H1 (cell line): ENCODE data around the gene FARP2. TPM values are rescaled to one million over a fixed set of nuclear protein-coding genes. Genes with fewer than 3 reads are reported as not detected.

ENCODE experiments used
- CTCF ChIA-PET: fragments of 300-600 bp; sonication (Branson Sonifier 250); formaldehyde crosslinking; loops from one replicate; lab custom pipeline; 2021; ENCODE audit not compliant: partially characterized antibody; lab: Charles Lee
- POLR2A ChIA-PET: fragments of 300-600 bp; sonication (Branson Sonifier 250); formaldehyde crosslinking; loops from one replicate; lab custom pipeline; 2021; ENCODE audit warnings: inconsistent platforms; ENCODE audit not compliant: partially characterized antibody; lab: Charles Lee
- DNase-seq, 2 experiments: peaks; one replicate each; pipeline versions ENCODE4 v3.0.0 to v3.0.0-alpha.2; 2010 to 2022; ENCODE audit warnings: low spot score in 2 of 2, low read depth in 1 of 2, mixed read lengths in 1 of 2
- FAIRE-seq: peaks from 2 replicates; lab custom pipeline; 2011; peaks lifted over from hg19 to GRCh38; lab: Jason Lieb, UNC
- H2AFZ ChIP-seq: 2 replicates; pipeline ENCODE4 v1.8.1; 2012; ENCODE audit warnings: low read length, inconsistent platforms
- H2AK5ac ChIP-seq: 2 replicates; pipeline ENCODE4 v1.6.1; 2013; ENCODE audit warnings: low read depth, low read length
- H2BK120ac ChIP-seq: replicated peaks from 2 replicates; pipeline ENCODE3; 2013; ENCODE audit warnings: low read depth, low read length, inconsistent platforms
- H2BK12ac ChIP-seq: 2 replicates; pipeline ENCODE4 v1.6.1; 2013; ENCODE audit warnings: low read depth, low read length
- H2BK15ac ChIP-seq: 2 replicates; pipeline ENCODE4 v1.6.1; 2013; ENCODE audit warnings: low read length
- H2BK20ac ChIP-seq: 2 replicates; pipeline ENCODE4 v1.6.1; 2013; ENCODE audit warnings: low read length
- H2BK5ac ChIP-seq: 2 replicates; pipeline ENCODE4 v1.6.1; 2013; ENCODE audit warnings: low read depth, low read length
- H3K14ac ChIP-seq: 2 replicates; pipeline ENCODE4 v1.6.1; 2013; ENCODE audit warnings: inconsistent platforms; ENCODE audit not compliant: insufficient read length
- H3K18ac ChIP-seq: 2 replicates; pipeline ENCODE4 v1.6.1; 2013; ENCODE audit warnings: low read length; ENCODE audit errors: extremely low read depth
- H3K23ac ChIP-seq: 2 replicates; pipeline ENCODE4 v1.6.1; 2013; ENCODE audit warnings: inconsistent platforms; ENCODE audit not compliant: insufficient read length
- H3K23me2 ChIP-seq: 2 replicates; pipeline ENCODE4 v1.6.1; 2013; ENCODE audit warnings: low read depth, low read length
- H3K27ac ChIP-seq: 2 replicates; pipeline ENCODE4 v1.6.1; 2011; ENCODE audit warnings: low read depth, low read length, inconsistent platforms
- H3K27me3 ChIP-seq, 4 experiments: replicated peaks in 1 of 4; 1 replicate in 1 of 4; 2 replicates in 3 of 4; pipeline versions ENCODE4 v1.6.1 to v1.8.1; 2011 to 2013; ENCODE audit warnings: low read length in 3 of 4, mild to moderate bottlenecking in 3 of 4, inconsistent platforms in 2 of 4, mixed read lengths in 2 of 4, moderate library complexity in 1 of 4; ENCODE audit not compliant: control insufficient read depth in 3 of 4, insufficient read depth in 3 of 4; ENCODE audit errors: extremely low read depth in 1 of 4
- H3K36me3 ChIP-seq, 4 experiments: 2 replicates each; pipeline versions ENCODE4 v1.6.1 to v1.8.1; 2011 to 2013; ENCODE audit warnings: mild to moderate bottlenecking in 4 of 4, low read length in 3 of 4, moderate library complexity in 2 of 4, control low read depth in 1 of 4, inconsistent platforms in 1 of 4; ENCODE audit not compliant: insufficient read depth in 4 of 4, control insufficient read depth in 2 of 4
- H3K4ac ChIP-seq: replicated peaks from 2 replicates; pipeline ENCODE3; 2013; ENCODE audit warnings: low read length, low read depth, mixed read lengths, inconsistent platforms; ENCODE audit not compliant: insufficient read length
- H3K4me1 ChIP-seq, 4 experiments: replicated peaks in 1 of 4; 1 replicate in 1 of 4; 2 replicates in 3 of 4; pipeline versions ENCODE4 v1.6.1 to v1.8.1; 2011 to 2013; ENCODE audit warnings: low read length in 3 of 4, inconsistent platforms in 2 of 4, mixed read lengths in 1 of 4; ENCODE audit not compliant: insufficient read depth in 4 of 4, control insufficient read depth in 3 of 4
- H3K4me2 ChIP-seq, 2 experiments: 2 replicates each; pipeline versions ENCODE4 v1.6.1 to v1.8.1; 2011 to 2013; ENCODE audit warnings: low read depth in 2 of 2, low read length in 2 of 2, control low read depth in 1 of 2, inconsistent platforms in 1 of 2, mild to moderate bottlenecking in 1 of 2; ENCODE audit not compliant: insufficient read depth in 1 of 2
- H3K4me3 ChIP-seq, 4 experiments: fragments of 200-600, 300-600 bp in 1 of 4; sonication (generic), shearing (Covaris generic), sonication (Bioruptor Twin) in 1 of 4; 2 replicates each; pipeline versions ENCODE4 v1.5.1 to v1.8.1; 2011 to 2016; ENCODE audit warnings: low read length in 4 of 4, low read depth in 3 of 4, control low read depth in 2 of 4, inconsistent platforms in 2 of 4, mild to moderate bottlenecking in 2 of 4, mixed read lengths in 1 of 4, moderate library complexity in 1 of 4; ENCODE audit not compliant: insufficient read depth in 2 of 4; ENCODE audit errors: extremely low read depth in 1 of 4
- H3K56ac ChIP-seq: replicated peaks from 2 replicates; pipeline ENCODE3; 2013; ENCODE audit warnings: low read depth, mild to moderate bottlenecking, mixed read lengths, low read length, inconsistent platforms; ENCODE audit not compliant: insufficient read length
- H3K79me1 ChIP-seq: 2 replicates; pipeline ENCODE4 v1.6.1; 2013; ENCODE audit warnings: low read depth, low read length, control low read depth
- H3K79me2 ChIP-seq, 2 experiments: 2 replicates each; pipeline versions ENCODE4 v1.6.1 to v1.8.1; 2012 to 2013; ENCODE audit warnings: low read length in 2 of 2, mild to moderate bottlenecking in 2 of 2, inconsistent platforms in 1 of 2; ENCODE audit not compliant: insufficient read depth in 2 of 2, control insufficient read depth in 1 of 2
- H3K9ac ChIP-seq, 4 experiments: replicated peaks in 1 of 4; 1 replicate in 1 of 4; 2 replicates in 3 of 4; pipeline versions ENCODE4 v1.6.1 to v1.8.1; 2011 to 2013; ENCODE audit warnings: low read depth in 3 of 4, low read length in 3 of 4, control low read depth in 2 of 4, mild to moderate bottlenecking in 2 of 4, moderate library complexity in 2 of 4, inconsistent platforms in 1 of 4; ENCODE audit errors: extremely low read depth in 1 of 4
- H3K9me3 ChIP-seq, 2 experiments: 2 replicates each; pipeline versions ENCODE4 v1.6.1 to v1.8.1; 2012 to 2013; ENCODE audit warnings: mild to moderate bottlenecking in 2 of 2, moderate library complexity in 2 of 2, control low read depth in 1 of 2, inconsistent platforms in 1 of 2, low read depth in 1 of 2, low read length in 1 of 2, mixed read lengths in 1 of 2; ENCODE audit not compliant: insufficient read depth in 2 of 2
- H4K20me1 ChIP-seq, 2 experiments: replicated peaks in 1 of 2; 2 replicates each; pipeline versions ENCODE3 to v1.8.1; 2011 to 2013; ENCODE audit warnings: inconsistent platforms in 2 of 2, low read length in 2 of 2, mild to moderate bottlenecking in 1 of 2; ENCODE audit not compliant: insufficient read depth in 2 of 2, control insufficient read depth in 1 of 2
- H4K5ac ChIP-seq: 2 replicates; pipeline ENCODE4 v1.6.1; 2013; ENCODE audit warnings: low read length, low read depth, mixed read lengths, inconsistent platforms; ENCODE audit not compliant: insufficient read length
- H4K8ac ChIP-seq: 2 replicates; pipeline ENCODE4 v1.8.0; 2013; ENCODE audit warnings: mild to moderate bottlenecking, moderate library complexity, low read length, inconsistent platforms; ENCODE audit not compliant: insufficient read depth; ENCODE audit errors: extremely low read depth
- H4K91ac ChIP-seq: replicated peaks from 2 replicates; pipeline ENCODE3; 2013; ENCODE audit warnings: low read length, mixed read lengths, inconsistent platforms; ENCODE audit not compliant: insufficient read length
- POLR2AphosphoS5 ChIP-seq: IDR thresholded peaks from 2 replicates; pipeline ENCODE4 v1.6.1; 2011; ENCODE audit warnings: low read depth, low read length
- SAP30 ChIP-seq: fragments of 300-600 bp; sonication (generic); IDR thresholded peaks from 2 replicates; pipeline ENCODE4 v1.7.1; 2012; ENCODE audit warnings: low read length, moderate library complexity, mild to moderate bottlenecking, inconsistent platforms; ENCODE audit not compliant: insufficient read depth, insufficient replicate concordance
- WGBS, 2 experiments: shearing (Covaris generic) in 1 of 2; methylation state at CpG; one replicate each; pipeline versions ENCODE4 v1.1.6 to v1.1.7; 2013 to 2015; ENCODE audit warnings: low lambda C conversion rate in 2 of 2, mixed read lengths in 2 of 2, inconsistent platforms in 1 of 2, low coverage in 1 of 2, missing lambda C conversion rate in 1 of 2; ENCODE audit not compliant: insufficient replicate concordance in 2 of 2, insufficient coverage in 1 of 2, insufficient read length in 1 of 2; ENCODE audit errors: extremely low coverage in 1 of 2, missing lambda C conversion rate in 1 of 2; 5-methylcytosine and 5-hydroxymethylcytosine counted together
- polyA plus RNA-seq, 7 experiments: library from polyadenylated mRNA; depleted of rRNA in 3 of 7; stranded (reverse) in 5 of 7; unstranded in 2 of 7; fragments of >200 nt in 5 of 7; fragments of 200-250 nt in 2 of 7; gene quantifications; 1 replicate in 5 of 7; 2 replicates in 1 of 7; 4 replicates in 1 of 7; pipeline versions ENCODE4 v1.2.1 to v1.2.3, GENCODE V29; 2011 to 2013; ENCODE audit warnings: missing spikeins in 2 of 7, mixed read lengths in 2 of 7
- total RNA-seq: library from RNA; stranded (reverse); fragmentation: NEBNext Ultra II Directional; extraction: Animal tissue kit (Norgen Biotek cat#: 25700); gene quantifications from 2 replicates; pipeline ENCODE4 v1.2.1, GENCODE V29; 2021

The FARP2 gene
- total and polyA plus RNA-seq, 2 of the 8 experiments (the other 6 are each of a cell fraction or from before 2014, with no cell fraction given): 12.4 to 33.4 TPM

DNA sequence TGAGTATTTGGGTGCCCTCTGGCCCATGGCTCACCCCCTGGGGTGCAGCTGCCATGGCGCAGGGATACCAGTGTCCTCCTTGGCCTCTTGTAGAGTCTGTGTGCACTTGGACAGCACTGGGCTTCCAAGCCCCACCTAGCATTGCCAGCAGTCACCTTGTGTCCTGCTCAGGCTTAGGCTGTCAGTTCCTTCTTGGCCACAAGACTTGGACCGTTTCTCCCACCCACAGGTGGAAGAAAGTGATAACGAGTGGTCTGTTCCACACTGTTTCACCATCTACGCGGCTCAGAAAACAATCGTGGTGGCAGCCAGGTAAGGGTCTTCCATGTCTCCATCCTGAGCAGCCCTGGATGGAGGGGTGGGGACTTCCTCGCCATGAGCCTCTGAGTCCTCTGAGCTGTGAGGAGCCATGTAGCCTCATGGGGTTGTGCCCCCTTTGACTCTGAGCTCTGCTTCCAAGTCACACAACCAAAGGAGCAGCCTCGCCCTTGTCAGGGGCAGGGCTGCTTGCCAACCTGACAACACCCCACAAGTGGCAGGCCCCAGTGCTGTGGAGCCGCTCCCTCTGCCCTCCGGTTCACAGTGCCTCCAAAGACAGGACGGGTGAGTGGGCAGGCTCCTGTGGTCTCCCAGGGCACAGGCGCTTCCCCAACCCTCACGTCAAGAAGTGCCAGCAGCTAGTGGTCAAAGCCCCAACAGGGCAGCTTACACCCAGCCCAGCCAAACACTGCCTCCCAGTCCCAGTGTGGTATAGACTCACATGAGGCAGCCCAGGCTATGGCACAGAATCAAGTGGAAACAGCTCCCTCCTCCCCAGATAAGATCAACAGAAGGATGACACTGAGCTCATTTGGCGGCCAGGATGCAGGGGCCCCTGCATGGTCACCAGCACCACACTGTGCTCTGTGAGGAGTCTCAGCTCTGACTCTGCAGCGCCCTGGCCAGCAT, 133.9 kb downstream of the FARP2 start:
- Histone ChIP-seq H2AK5ac (no peak overlapping the region), H3K4me2 (no peak overlapping the region), H3K27ac (no peak overlapping the region), H2BK120ac (no peak overlapping the region), H3K18ac (no peak overlapping the region), H4K5ac (no peak overlapping the region), H3K56ac (no peak overlapping the region), H2BK12ac (no peak overlapping the region), H3K79me2 (no peaks in the 10 kb centered on the region), H3K79me1 (no peaks in the 10 kb centered on the region), H2BK15ac (no peak overlapping the region), H3K23ac (no peak overlapping the region), H3K36me3 (peaks cover 0 to 16% (median 6%) of the 10 kb centered on the region in 4 experiments; a peak in 4 of 8 replicates), H4K20me1 (peaks cover 3 to 14% of the 10 kb centered on the region in 2 experiments), H3K4ac (no peak overlapping the region), H3K9ac (no peak overlapping the region), H3K23me2 (no peaks in the 10 kb centered on the region), H2BK20ac (no peak overlapping the region), H3K4me3 (no peak overlapping the region), H2AFZ (no peak overlapping the region), H3K14ac (no peak overlapping the region), H2BK5ac (no peak overlapping the region), H4K8ac (peak overlapping the region; percentile 31), H3K9me3 (no peaks in the 10 kb centered on the region), H3K27me3 (no peaks in the 10 kb centered on the region), H3K4me1 (no peaks in the 10 kb centered on the region; a peak in 1 of 7 replicates), H4K91ac (no peak overlapping the region)
- TF ChIP-seq SAP30 (no peak), POLR2AphosphoS5 (0 out of 2 replicates have a peak, but pooled peaks have one; percentile 22)
- ChIA-PET POLR2A (interaction anchor here (0.6 to 9.1 kb wide), 13 partner anchors 9 to 212 kb away, joined by 3 to 104 read pairs (median 3); partner anchors contain the start of genes BOK, ING5 and STK25), CTCF (interaction anchor here (0.9 to 1.4 kb wide), 5 partner anchors 8 to 105 kb away, joined by 3 to 4 read pairs (median 4); no protein-coding TSS in a partner anchor)
- DNase-seq (peak in 1 of 2 experiments; percentile 45), FAIRE-seq (no peak)
- WGBS, 2 experiments: 93% methylated on average over 15 of the region's 15 CpGs; no CpG with 5 or more reads in 1 of the 2 experiments
